GM12873 (cell line): ENCODE data around the gene ABL1.

Experiments
- TF ChIP-seq, protein P1 (sequence below): IDR thresholded peaks from 2 replicates; pipeline ENCODE4 v1.5.1; 2012; ENCODE audit warnings: low read depth, mild to moderate bottlenecking, moderate library complexity, low read length, control low read depth; ENCODE audit not compliant: insufficient read depth; ENCODE audit errors: missing control alignments

The ABL1 gene

DNA sequence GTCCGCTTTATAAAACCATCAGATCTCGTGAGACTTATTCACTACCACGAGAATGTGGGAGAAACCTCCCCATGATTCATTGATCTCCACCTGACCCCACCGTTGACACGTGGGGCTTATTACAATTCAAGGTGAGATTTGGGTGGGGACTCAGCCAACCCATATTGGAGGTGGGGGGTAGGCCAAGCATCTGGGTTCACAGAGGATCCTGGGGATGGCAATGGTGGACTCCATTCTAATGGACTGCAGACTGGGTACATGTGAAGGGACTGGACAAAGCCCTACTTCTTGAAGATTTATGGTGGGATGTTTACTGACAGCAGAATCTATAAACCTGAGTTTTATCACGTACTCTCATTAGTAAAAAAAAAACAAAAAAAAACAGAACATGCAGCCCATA lies 46.5 kb downstream of the ABL1 start:
- TF ChIP-seq, protein P1, sequence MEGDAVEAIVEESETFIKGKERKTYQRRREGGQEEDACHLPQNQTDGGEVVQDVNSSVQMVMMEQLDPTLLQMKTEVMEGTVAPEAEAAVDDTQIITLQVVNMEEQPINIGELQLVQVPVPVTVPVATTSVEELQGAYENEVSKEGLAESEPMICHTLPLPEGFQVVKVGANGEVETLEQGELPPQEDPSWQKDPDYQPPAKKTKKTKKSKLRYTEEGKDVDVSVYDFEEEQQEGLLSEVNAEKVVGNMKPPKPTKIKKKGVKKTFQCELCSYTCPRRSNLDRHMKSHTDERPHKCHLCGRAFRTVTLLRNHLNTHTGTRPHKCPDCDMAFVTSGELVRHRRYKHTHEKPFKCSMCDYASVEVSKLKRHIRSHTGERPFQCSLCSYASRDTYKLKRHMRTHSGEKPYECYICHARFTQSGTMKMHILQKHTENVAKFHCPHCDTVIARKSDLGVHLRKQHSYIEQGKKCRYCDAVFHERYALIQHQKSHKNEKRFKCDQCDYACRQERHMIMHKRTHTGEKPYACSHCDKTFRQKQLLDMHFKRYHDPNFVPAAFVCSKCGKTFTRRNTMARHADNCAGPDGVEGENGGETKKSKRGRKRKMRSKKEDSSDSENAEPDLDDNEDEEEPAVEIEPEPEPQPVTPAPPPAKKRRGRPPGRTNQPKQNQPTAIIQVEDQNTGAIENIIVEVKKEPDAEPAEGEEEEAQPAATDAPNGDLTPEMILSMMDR, result no peak

DNA sequence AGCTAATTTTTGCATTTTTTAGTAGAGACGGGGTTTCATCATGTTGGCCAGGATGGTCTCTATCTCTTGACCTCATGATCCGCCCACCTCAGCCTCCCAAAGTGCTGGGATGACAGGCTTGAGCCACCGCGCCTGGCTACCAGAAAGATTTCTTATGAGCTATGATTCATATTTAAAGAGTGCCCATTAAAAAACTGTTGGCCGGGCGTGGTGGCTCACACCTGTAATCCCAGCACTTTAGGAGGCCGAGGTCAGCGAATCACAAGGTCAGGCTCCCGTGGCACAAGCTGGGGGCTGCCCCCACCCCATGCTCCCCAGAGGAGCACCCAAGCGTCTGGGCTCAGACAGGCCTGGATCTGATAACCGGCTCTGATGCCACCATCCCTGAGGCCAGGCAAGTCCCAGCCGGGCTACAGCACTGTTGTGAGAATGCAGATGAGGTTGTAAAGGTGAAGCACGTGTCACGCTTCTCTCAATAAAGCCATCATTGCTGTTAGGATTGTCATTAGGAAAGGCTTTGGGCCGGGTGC lies 47.7 kb downstream of the ABL1 start:
- TF ChIP-seq, protein P1, result no peak

- TF ChIP-seq, protein P1, result no peak
These were observed 48.4 kb downstream of the ABL1 start for GRCh38 chr9:130883479-130883878.

DNA sequence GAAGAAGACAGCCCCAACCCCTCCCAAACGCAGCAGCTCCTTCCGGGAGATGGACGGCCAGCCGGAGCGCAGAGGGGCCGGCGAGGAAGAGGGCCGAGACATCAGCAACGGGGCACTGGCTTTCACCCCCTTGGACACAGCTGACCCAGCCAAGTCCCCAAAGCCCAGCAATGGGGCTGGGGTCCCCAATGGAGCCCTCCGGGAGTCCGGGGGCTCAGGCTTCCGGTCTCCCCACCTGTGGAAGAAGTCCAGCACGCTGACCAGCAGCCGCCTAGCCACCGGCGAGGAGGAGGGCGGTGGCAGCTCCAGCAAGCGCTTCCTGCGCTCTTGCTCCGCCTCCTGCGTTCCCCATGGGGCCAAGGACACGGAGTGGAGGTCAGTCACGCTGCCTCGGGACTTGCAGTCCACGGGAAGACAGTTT lies 49.1 kb downstream of the ABL1 start:
- TF ChIP-seq, protein P1, result no peak

- TF ChIP-seq, protein P1, result no peak
These were observed 49.8 kb downstream of the ABL1 start for GRCh38 chr9:130884542-130885483.

- TF ChIP-seq, protein P1, result no peak
These were observed 50.7 kb downstream of the ABL1 start for GRCh38 chr9:130885484-130886375.

- TF ChIP-seq, protein P1, result no peak
These were observed 51.9 kb downstream of the ABL1 start for GRCh38 chr9:130886981-130887380.
